Right renal pelvis (tissue), 4 donors: ENCODE results near the gene EXOSC2. TPM values are rescaled to one million over a fixed set of nuclear protein-coding genes. Genes with fewer than 3 reads are reported as not detected.
A peak's percentile ranks its signal among the peaks of the same experiment; 100 is the strongest.

Experiments used
- DNase-seq, 4 donors: peaks; one replicate each; pipeline ENCODE4 v3.0.0-alpha.2; 2013; ENCODE audit warnings: low read depth in 4 of 4, low spot score in 3 of 4, missing footprints in 1 of 4
- polyA plus RNA-seq, 4 donors: library from polyadenylated mRNA; unstranded; fragments of 120-200 nt; gene quantifications; one replicate each; pipeline ENCODE4 v1.2.1, GENCODE V29; 2013; ENCODE audit not compliant: insufficient read length in 4 of 4

EXOSC2 gene
- polyA plus RNA-seq, 4 donors: 34.2 to 41.5 (median 36.3) TPM

DNA sequence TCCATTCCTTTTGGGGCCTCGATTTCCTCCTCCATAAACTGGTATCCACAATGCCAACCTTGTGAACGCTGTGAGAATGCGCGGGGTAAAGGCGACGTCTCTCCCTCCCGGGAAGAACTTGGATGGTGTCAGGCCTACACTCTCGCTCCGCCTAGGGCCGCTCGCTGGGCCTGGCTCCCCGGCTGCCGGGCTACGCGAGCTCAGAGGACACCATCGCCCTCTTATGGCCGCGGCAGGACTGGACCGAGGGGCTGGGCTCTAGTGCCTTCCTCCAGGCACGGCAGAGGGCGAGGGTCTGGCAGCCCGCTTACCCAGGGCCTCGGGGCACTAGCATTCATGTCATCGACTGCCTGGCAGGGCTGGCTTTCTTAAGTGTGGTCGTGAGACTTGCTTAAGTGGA lies 1.3 kb upstream of the EXOSC2 start:
- DNase-seq: no peak

DNA sequence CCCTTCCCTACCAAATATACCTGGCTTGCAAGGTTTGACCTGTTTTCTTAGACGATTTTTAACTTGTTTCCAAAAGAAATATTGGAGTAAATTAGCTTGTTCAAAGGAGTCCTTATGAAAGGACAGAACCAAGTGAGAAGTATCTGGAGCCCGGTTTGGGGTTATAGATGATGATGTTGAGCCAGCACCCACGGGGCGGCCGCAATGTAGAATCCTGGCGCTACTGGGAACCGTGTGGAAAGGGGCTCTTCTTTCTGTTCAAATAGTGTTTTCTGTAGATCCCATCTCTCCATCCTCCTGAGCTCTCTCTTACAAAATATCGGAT lies 517 bp upstream of the EXOSC2 start:
- DNase-seq: no peak

DNA sequence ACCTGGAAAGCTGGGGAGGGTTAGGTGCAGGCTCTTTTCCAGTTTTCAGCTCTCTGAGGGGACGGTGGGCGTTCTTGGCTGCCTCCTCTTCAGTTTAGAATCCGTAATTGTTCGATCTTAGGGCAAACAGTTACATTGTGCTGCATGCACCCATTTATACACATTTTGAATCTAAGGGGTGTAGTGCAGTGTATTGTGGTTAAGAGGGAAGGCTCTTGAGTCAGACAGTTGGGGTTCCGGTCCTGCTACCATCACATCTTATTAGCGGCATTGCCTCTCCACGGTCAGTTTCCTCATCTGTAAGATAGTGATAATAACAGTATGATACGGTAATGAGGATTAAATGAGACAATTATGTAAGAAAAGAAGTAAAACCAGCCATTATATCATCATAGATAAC lies 625 bp downstream of the EXOSC2 start:
- DNase-seq: no peak

DNA sequence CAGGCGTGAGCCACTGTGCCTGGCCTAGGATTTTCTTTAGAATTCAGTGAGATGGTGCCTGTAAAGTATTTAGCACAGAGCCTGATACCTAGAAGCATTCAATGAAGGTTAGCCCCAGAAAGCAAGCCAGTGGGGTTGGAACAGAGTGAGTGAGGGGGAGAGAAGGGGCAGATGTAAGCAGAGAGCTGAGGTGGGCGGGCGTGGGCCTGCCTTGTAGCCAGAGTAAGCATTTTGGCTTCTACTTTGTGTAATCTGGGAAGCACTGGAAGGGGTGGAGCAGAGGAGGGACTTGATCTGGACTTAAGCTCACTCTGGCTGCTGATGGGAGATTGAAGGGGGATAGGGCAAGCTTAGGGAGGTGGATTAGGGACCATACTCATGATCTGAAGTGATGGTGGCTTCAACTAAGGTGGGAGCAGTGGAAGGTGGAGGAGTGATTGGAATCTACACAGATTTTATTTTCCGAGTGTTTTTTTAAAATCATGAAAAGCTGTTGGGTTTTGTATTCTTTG lies 2.6 kb downstream of the EXOSC2 start:
- DNase-seq: no peak

DNA sequence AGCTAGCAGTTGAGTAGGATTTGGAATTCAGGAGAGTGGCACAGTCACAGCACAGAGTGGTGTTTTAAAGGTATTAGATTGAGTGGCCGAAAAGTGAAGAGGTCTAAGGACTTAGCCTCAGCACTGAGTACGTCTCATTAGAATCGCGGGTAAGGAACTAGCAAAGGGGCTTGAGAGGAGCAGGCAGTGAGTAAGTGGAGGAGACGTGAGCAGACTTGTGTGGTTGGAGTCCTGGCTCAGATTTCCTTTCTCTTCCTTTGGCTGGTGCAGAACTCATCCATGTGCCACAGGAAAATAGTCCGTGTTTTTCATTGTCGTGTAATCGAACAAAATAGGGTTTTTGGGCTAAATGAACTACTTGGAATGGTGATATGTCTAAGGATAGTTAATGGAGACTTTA lies 3.4 kb downstream of the EXOSC2 start:
- no peak for DNase-seq

DNA sequence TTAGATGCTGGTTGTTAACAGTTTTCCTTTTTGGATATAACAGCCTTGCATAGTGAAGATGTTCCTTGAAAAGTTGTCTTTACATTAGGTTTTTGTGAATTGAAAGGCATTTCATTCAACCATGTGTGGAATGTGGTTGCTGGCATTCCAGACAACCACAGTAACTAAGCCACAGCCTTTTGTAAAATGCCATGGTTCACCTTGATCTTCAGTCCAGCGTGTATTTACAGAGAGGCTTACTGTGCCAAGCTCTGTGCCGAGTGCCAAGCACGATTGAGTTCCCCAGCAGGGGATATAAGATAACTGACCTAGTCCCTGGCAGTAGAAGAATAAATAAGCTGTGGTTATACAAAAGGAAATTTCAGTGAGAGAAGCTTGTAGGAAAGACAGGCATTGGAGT lies 4.9 kb downstream of the EXOSC2 start:
- no peak for DNase-seq

DNA sequence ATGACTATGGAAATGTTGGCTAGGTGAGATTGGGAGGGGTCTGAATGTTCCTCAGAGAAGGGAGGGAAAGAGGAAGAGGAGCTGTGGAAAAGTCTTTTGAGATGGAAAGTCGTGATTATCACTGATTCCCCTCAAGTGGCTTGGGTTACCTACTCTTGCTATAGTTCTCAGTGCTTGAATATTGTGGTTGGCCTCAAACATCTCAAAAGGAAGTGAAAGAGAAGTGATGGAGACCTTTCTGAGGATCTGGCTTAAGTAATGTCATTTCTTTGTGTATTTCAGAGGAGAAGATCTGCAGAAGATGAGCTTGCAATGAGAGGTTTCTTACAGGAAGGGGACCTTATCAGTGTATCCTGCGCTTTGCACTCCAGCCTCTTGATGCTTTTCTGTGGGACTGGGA lies 5.5 kb downstream of the EXOSC2 start:
- no peak for DNase-seq

DNA sequence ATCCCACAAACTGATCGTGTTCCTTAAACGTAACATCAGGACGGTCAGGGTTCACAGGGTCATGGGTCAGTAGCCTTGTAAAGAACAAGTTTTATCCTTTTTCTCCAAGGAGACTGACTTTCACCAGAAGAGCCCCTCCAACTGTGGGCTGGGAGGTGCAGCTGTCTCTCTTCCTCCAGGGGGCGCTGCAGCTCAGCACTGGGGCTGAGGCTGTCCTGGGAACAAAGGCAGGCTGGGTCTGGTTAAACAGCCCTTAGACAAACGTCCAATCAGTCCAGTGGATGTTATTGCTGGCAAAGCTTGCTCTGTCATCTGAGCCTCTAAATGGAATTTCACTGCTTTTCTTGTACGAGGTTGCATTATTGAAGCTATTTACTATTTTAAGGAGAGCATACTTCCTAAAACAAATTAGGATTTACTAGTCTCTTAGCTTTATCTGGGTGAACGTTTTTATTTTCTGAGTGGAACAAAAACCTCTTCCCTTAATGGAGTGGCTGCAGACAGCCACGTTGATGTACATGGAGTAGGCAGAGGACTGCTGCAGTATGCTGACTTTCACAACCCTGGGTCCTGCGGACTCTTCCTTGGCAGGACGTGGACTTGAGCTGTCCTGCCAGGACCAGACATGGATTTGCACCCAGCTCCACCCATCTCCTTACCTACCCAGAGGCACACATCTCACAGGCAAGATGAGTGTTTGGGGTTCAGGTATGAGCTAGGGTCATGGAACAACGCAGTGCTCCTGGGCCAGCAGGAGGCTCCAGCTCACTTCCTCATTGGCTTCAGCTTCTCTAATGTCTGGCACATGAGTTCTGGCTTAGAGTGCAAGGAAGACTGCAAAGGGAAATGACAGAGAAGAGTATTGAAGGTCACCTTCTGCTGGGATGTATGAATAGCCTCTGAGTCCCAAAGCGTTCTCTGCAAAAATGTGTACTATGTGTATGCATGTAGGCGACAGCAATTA lies 7.8 kb downstream of the EXOSC2 start:
- DNase-seq: peak in 1 of 4 donors; percentile 52

DNA sequence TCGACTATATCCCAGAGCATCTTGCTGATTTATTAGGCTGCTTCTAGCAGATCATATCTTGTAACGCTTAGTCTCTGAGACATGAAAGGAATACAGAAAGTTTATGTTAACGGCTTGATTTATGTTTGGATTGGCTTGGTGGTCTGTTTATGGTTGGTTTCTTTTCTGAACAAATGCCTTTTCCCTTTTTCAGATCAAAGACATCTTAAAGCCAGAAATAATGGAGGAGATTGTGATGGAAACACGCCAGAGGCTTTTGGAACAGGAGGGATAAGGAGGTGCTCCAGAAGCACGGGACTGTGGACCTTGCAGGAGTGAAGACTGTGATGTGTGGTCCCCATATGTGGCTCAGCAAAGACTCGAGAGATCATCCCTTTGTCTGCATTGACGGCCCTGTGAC lies 9.9 kb downstream of the EXOSC2 start:
- no peak for DNase-seq

DNA sequence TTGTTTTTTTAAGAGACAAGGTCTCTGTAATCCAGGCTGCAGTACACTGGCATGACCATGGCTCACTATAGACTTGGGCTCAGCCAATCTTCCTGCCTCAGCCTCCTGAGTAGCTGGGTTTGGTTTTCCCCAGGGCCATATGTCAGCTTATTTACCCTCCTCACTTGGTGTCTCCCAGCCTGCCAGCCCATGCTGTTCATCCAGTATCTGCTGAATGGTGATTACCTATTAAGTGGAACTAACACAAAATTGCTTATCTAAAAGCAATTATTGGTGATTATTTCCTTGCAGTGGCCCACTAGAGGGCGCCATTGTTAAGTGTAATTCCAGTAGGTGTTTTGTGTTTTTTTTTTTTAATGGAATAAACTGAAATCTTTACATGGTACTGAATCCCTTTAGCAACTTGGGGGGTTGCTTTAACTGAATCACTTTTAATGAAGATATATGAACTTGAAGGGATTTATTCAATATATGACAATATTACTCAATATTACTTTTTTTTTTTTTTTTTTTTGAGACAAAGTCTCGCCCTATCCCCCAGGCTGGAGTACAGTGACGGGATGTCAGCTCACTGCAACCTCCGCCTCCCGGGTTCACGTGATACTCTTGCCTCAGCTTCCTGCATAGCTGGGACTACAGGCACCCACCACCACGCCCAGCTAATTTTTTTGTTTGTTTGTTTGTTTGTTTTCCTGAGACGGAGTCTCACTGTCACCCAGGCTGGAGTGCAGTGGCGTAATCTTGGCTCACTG lies 13.8 kb downstream of the EXOSC2 start:
- DNase-seq: peak in 1 of 4 donors; percentile 53

DNA sequence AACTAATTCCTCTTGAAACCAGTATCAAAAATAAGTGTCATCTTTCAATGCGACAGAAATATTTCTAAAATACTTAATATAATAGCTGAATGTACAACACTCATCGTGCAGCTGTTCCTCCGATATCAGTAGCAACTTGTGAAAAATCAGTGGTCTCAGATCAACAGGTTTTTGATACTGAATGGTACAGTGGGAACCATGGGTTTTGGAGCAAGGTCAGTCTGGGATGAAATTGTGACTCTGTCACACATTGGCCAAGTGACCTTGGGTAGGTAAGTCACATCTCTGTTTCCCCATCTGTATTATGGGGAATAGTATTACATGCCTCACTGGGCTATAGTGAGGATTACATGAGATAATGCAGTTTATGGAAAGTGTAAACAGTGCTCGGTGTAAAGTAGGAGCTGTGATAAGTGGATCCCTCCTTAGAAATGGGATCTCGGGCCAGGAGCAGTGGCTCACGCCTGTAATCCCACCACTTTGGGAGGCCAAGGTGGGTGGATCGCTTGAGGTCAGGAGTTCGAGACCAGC lies 17.3 kb downstream of the EXOSC2 start:
- DNase-seq: no peak

DNA sequence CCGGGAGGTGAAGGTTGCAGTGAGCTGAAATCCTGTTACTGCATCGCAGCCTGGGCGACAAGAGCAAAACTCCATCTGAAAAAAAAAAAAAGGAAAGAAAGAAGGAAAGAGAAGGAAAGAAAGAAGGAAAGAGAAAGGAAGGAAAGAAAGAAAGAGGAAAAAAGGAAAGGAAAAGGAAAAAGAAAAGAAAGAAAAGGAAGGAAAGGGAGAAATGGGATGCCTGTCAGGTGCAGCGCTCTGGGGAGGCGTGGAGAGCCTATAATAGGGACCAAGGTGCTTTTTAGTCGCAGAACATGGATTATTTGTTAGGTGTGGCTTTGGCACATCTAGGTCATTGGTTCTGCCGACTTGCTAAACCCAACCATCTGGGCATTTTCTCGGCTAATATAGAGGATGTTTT lies 17.9 kb downstream of the EXOSC2 start:
- no peak for DNase-seq

DNA sequence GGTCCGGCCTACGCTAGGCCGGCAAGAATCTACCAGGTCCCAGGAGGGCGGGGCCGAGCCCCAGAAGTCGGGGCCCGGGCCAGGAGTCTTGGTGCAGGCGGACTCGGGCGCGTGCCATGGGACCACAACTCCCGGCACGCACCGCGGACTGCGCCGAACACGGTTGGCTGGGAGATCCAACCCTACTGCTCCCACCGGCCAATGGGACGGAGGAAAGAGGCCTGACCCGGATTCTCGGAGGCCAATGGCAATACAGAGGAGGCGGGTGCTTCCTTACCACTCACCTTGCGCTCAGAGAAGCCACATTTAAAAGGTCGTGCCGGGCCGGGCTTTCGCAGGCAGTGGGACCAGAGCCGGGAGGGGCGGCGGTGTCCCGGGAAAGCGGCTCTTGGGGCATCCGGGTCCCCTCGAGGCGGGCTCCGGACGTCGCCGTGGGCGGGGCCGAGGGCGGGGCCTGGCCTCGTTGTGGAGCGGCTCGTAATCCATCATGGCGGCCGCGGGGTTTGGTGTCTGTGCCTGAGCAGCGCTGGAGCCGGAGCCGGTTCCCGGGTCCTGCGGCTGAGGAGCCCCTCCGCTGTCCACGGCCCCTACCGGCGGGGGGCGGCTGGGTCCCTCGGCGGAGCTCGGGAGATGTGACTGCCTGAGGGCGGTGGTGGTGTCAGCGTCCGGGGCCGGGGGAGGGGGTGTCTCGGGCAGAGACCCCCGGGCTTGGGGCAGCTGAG lies 19.1 kb downstream of the EXOSC2 start:
- peak; percentile 93 to 95 (median 94) for DNase-seq

DNA sequence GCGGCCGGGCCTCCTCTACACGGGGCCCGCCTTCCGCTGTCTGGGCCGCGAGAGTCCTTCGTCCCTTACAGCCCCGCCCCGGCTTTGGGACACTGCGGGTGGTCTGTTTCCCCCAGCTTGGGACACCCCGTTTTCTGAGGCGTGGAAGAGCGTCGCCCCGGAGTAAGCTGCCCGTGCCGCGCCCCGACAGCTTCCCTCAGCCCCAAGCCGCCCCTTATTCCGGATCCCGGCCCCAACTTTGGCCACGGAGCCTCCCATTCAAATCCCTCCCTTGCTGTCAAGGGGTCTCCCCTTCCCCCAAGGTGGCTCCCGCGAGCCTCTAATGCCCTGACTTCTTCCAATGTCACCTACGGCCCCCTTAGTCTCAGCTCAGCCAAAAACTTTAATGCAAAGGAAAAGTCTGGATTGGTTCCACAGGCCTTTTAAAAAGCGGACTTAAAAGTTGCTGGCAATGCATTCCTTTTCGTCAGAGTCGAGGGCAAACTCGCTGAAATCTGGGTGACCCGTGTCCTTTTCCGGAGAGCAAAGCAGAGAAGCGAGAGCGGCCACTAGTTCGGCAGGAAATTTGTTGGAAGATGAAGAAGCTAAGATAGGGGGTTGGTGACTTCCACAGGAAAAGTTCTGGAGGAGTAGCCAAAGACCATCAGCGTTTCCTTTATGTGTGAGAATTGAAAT lies 19.8 kb downstream of the EXOSC2 start:
- no peak for DNase-seq

DNA sequence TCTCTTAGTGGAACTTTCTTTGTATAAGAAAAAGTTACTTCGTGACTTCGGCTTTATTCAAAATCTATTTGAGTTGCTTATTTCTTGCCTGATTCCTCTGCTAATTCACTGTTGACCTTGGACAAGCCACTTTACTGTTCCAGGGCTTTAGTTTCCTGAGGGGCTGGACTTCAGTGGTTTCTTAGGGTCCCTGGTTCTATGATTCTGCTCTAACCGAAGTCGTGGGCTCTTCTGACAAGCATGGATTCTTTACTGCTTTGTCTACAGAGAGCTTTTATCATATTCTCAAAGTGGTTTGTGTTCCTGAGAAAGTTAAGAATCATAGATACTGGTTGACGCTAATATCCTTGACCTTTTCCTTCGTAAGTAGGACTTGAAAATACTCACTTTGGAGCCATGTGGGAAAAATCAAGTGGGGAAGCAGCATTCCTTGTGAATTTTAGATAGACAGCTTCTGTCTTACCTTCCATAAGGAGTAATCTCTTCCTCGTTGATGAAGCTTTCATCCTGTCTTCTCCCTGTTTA lies 21.1 kb downstream of the EXOSC2 start:
- DNase-seq: no peak

DNA sequence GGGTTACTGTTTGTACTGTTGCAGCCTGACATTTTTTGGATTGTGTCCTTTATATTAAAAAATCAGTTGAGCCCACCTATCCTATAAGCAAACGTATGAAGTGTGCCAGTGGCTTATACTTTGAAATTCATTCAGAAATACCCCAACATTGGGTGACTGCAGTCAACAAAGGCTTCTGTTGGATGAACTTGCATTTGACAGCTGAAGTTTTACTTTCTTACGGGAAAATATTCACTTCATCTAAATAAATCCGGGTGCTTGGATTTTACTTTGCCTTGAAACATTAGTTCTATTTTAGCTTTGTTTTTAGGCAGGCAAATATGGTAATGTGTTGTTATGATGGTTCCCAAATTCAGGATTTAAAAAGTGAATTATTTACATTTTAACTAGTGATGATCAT lies 21.7 kb downstream of the EXOSC2 start:
- no peak for DNase-seq

DNA sequence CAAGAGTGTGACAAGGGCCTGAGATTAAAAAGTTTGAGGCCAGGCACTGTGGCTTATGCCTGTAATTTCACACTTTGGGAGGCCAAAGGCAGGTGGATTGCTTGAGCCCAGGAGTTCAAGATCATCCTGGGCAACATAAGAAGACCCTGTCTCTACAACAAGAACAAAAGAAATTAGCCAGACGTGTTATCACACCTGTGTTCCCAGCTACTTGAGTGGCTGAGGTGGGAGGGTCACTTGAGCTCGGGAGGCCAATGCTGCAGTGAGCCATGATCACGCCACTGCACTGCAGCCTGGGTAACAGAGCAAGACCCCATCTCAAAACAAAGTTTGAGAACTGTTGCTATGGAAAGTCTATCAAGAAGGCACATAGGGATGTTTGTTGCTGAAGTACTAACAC lies 25.0 kb downstream of the EXOSC2 start:
- DNase-seq: no peak

DNA sequence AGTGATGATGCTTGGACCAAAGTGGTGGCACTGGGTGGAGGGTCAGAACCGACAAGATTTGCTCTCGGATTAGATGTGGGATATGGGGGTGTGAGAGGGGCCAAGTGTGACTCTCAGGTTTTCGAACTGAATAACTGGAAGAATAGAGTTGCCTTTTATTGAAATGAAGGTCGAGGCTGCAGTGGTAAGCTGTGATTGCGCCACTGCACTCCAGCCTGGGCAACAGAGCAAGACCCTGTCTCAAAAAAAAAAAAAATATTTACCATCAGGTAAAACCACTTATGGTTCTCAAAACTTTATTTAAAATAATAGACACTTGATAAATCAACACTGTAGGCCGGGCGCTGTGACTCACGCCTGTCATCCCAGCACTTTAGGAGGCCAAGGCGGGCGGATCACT lies 27.2 kb downstream of the EXOSC2 start:
- no peak for DNase-seq

DNA sequence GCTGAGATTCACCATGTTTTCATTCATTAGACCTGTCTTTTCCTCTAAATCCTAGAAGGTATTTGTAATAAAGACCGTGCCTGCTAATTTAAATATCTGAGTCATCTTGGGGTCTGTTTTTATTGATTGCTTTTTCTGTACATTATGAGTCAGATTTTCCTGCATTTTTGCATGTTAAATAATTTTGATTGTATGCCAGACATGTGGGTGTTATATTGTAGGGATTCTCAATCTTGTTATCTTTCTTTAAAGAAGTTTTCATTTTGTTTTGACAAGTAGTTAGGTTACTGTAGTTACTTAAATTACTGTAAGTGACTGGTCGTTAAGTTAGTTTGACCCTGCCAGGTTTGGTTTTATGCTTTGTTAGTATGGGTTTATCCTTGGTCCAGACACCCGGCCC lies 35.1 kb downstream of the EXOSC2 start:
- DNase-seq: no peak

DNA sequence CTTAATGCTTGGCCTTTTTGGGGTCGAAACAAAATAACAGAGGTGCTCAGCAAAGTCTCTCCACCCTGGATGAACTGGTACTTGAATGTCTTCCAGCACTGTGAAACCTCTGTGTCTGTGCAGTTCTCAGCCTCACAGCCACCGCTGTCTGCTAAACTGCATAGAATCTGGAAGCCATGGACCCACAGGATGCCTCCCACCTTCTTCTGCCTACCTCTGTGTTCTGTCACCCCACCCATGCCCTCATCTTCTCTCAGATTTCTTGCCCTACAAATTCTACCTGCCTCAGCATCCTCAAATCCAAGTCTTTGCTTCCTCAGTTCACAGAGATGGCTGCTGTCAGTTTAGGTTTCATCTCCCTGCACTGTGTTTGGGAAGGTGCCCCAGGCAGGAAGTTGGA lies 35.6 kb downstream of the EXOSC2 start:
- no peak for DNase-seq
